HG03469 (cell line): Measurements from ENCODE around the gene EHBP1L1.

Experiments
- ATAC-seq: cut with Tn5 transposase; IDR thresholded peaks from one replicate; pipeline ENCODE4 v1.9.1; 2021; ENCODE audit warnings: mild to moderate bottlenecking, moderate library complexity, moderate number of reproducible peaks; ENCODE audit not compliant: unreplicated experiment

Gene EHBP1L1

DNA sequence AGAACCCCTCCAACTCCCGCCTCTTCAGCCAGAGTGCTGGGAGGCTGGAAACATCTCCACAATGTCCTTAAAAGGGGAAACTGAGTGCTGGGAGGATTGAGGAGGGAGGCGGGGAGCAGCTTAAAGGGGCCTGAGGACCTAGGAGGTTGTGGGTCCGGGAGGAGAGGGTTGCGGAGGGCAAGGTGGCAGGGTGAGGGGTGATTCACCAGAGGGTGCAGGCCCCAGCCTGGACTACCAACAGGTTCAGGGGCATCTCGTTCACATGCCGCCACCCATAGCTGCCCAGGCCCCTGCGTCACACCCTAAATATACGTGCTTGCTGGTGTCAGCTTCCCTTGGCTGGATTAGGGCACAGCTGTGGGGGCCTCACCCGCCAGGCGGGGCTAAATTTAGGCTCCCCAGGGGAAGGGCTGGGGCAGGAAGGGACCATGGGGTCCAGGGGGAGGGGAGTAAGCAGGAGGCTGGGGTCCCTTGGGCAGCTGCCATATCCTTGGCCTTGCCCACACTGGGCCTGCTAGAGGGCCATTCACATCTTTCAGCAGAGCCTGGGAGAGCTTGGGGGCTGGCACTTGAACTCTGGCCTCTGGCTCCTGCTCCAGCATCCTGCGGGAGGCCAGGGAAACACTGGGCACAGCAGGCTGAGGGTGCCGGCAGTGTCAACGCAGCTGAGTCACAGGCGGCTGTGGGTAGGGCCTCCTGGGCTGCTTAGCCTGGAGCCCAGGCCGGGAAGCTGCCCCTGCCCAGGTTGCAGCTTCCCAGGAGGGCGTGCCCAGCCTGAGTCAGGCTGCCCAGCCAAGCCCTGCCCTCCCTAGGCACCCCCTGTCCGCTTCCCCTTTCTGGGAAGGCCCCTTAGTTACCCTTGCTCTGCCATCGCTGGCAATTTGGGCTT lies 1.3 kb downstream of the EHBP1L1 start:
- no peak for ATAC-seq

DNA sequence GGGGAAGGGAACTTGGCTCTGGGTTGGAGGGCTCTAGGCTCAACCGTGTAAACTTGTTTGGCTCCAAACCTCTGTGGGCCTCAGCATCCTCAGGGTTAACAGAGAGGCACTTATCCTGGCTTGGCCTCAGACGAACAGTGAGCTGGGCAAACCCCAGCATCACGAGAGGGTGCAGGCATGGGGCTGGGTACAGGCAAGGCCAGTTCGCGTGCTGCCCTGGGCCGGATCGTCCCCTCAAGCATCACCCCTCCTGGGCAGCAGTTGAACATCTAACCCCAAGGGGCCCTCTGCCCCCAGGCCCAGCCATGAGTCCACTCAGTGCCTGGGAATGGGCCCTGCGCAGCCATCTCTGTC lies 1.9 kb downstream of the EHBP1L1 start:
- ATAC-seq = no peak

- ATAC-seq = no peak
These were observed 2.3 kb downstream of the EHBP1L1 start for GRCh38 chr11:65578134-65578533.

DNA sequence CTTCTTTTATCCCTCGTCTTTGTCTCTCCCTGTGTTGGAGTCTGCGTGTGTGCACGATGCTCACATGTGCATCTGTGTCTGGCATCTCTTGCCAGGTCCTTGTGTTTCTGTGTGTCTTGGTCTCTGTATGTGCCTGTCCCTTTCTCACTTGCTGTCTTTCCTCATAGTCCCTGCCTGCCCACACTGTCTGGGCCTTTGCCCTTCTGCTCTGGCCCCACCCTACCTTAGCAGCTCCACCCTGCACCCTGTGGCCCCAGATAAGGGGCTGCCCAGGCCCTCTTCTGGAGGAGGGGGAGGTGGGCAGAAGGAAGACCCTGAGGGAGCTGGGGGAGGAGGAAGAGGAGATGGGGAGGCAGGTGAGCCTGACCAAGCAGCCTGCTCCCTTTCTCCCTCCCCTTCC lies 2.8 kb downstream of the EHBP1L1 start:
- no peak for ATAC-seq

DNA sequence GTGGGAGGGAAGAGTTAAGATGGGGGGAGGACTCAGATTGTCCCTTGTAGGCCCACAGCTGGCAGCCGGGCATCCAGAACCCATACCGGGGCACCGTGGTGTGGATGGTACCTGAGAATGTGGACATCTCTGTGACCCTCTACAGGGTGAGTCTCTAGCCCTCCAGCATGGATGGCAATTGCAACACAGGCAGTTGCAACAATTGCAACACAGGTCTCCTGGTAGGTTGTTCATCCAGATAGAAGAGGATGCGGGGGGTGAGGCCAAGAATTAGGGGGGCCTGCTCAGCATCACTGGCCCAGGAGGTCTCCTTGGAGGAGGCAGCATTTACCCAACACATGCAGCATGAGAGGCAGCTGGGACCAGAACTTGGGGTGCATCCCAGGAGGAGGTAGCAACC lies 3.4 kb downstream of the EHBP1L1 start:
- ATAC-seq = no peak

- no peak for ATAC-seq
These were observed 4.3 kb downstream of the EHBP1L1 start for GRCh38 chr11:65580031-65580692.

GRCh38 chr11:65580756-65581155 lies 4.9 kb downstream of the EHBP1L1 start:
- no peak for ATAC-seq

GRCh38 chr11:65581928-65582327 lies 6.1 kb downstream of the EHBP1L1 start:
- ATAC-seq = no peak

- no peak for ATAC-seq
These were observed 7.7 kb downstream of the EHBP1L1 start for GRCh38 chr11:65583589-65583988.

DNA sequence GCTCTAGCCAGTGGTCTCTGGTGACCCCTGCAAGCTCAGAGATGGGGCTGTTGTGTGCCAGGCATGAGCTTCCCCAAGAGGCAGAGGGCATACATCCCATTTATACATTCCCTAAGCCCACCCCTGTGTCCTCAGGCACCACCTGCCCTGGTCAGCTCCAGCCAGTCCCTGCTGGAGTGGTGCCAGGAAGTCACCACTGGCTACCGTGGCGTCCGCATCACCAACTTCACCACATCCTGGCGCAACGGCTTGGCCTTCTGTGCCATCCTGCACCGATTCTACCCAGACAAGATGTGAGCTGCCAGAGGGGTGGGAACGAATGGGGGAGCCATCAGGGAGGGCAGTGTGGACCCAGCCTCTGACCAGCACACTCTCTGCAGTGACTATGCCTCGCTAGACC lies 8.3 kb downstream of the EHBP1L1 start:
- ATAC-seq = no peak

- ATAC-seq = no peak
These were observed 8.9 kb downstream of the EHBP1L1 start for GRCh38 chr11:65584723-65585171.

DNA sequence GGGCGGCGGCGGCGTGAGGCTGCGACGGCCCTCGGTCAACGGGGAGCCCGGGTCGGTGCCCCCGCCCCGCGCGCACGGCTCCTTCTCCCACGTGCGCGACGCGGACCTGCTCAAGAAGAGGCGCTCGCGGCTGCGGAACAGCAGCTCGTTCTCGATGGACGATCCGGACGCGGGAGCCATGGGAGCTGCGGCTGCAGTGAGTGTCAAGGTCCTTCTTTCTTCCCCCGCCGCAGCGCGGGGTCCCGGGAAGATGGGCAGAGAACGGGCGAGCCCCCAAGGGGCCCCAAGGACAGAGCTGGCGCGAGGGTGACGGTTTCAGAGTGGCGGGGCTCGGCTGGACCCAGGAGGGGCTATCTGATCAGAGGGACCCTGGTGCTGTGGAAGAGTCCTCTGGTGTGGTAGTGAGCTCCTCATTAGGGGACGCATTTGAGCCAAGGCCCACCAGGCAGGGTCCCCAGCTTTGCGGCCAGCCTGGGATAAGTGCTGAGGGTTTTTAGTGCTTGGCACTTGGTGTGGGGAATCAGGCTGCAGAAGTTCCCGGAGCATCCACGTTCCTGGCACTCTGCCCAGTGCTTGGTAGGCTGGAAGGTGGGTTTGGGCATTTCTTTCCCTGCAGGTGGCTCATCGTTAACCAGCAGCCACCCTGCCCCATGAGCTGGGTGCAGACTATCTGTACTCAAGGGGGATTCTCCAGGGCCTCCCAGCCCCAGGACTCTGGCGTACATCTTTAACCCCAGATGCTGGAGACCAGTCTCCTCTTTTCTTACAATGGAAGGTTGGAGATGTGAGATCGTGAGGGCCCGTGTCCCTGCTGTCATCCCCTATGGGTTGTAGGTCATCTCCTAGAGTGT lies 9.8 kb downstream of the EHBP1L1 start:
- ATAC-seq = no peak

GRCh38 chr11:65586247-65586630 lies 10.4 kb downstream of the EHBP1L1 start:
- no peak for ATAC-seq

DNA sequence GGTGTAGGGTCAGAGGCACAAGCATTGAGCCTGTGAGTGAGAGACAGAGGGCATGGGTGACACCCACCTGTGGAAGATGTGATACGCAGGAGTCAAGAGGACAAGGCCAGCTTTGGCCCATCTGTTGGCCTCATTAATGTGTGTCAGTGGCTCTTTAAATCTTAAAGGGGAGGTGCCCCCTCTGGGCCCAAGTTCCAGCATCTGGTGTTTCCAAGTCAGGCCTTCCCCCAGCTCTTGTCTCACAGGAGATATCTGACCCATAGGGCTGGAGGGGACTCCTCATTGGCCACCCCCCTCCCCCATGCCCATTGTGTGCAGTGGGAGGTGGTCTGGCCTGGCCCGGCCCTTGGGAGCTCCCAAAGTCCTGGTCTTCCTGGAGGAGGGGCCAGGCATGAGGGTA lies 10.8 kb downstream of the EHBP1L1 start:
- no peak for ATAC-seq

- peak; percentile 44 for ATAC-seq
These were observed 12.6 kb downstream of the EHBP1L1 start for GRCh38 chr11:65588199-65589054.

- ATAC-seq = no peak
These were observed 13.8 kb downstream of the EHBP1L1 start for GRCh38 chr11:65589444-65590239.

- ATAC-seq = no peak
These were observed 14.4 kb downstream of the EHBP1L1 start for GRCh38 chr11:65590240-65590738.

- no peak for ATAC-seq
These were observed 16.3 kb downstream of the EHBP1L1 start for GRCh38 chr11:65591939-65592857.
